Testis (tissue), 3 donors: Measurements from ENCODE around the gene RBM15. TPM values are rescaled to one million over a fixed set of nuclear protein-coding genes. Genes with fewer than 3 reads are reported as not detected.

Experiments used
- DNase-seq: peaks from one replicate; pipeline ENCODE4 v3.0.0-alpha.2; 2019
- H3K27ac ChIP-seq, 2 donors: fragments of 200-600 bp; sonication (generic); one replicate each; pipeline ENCODE4 v1.5.1; 2019
- H3K27me3 ChIP-seq: fragments of 200-600 bp; sonication (generic); one replicate; pipeline ENCODE4 v1.5.1; 2019
- H3K36me3 ChIP-seq: fragments of 200-600 bp; sonication (generic); one replicate; pipeline ENCODE4 v1.5.1; 2017; ENCODE audit warnings: low read depth; ENCODE audit errors: missing control alignments
- H3K4me1 ChIP-seq: fragments of 200-600 bp; sonication (generic); one replicate; pipeline ENCODE4 v1.5.1; 2019
- H3K4me3 ChIP-seq, 2 donors: fragments of 200-600 bp; sonication (generic); one replicate each; pipeline ENCODE4 v1.5.1; 2017 to 2019
- H3K9me3 ChIP-seq: fragments of 200-600 bp; sonication (generic); one replicate; pipeline ENCODE4 v1.5.1; 2017
- POLR2A ChIP-seq: fragments of 450-650 bp; IDR thresholded peaks from one replicate; pipeline ENCODE4 v1.6.1; 2017; ENCODE audit warnings: antibody characterized with exemption, mild to moderate bottlenecking, moderate library complexity
- WGBS, 2 donors: methylation state at CpG; one replicate each; pipeline ENCODE4 v1.1.5; 2018; 5-methylcytosine and 5-hydroxymethylcytosine counted together
- intact Hi-C: fragments of 100-400 bp; cut with DNase I; formaldehyde crosslinking; loops from one replicate; pipeline ENCODE4 v1.15.1; 2023; ENCODE audit warnings: low total_unique reads
- polyA plus RNA-seq: library from polyadenylated mRNA; stranded (reverse); fragments of 350-450 nt; fragmentation: Illumina TruSeq; extraction: RNeasy Lipid Tissue Mini Kit (QIAGEN cat#74804); gene quantifications from one replicate; pipeline ENCODE4 v1.2.3, GENCODE V29; 2014; ENCODE audit warnings: low read depth, low replicate concordance; ENCODE audit not compliant: insufficient read depth
- total RNA-seq, 2 donors: library from RNA; depleted of rRNA; stranded (reverse); fragments of >200 nt; gene quantifications; one replicate each; pipeline ENCODE4 v1.2.3, GENCODE V29; 2016
- TF ChIP-seq, protein P1 (sequence below), 3 experiments: fragments of 450-650 bp in 2 of 3; fragments of 200-600 bp in 1 of 3; sonication (generic) in 1 of 3; IDR thresholded peaks; one replicate each; pipeline ENCODE4 v1.5.1; 2016 to 2019; ENCODE audit warnings: antibody characterized with exemption in 3 of 3, mild to moderate bottlenecking in 2 of 3, moderate library complexity in 1 of 3

RBM15 gene
- total and polyA plus RNA-seq, 3 donors from 2014 or later, result 22.2 to 80.2 (median 72.8) TPM

DNA sequence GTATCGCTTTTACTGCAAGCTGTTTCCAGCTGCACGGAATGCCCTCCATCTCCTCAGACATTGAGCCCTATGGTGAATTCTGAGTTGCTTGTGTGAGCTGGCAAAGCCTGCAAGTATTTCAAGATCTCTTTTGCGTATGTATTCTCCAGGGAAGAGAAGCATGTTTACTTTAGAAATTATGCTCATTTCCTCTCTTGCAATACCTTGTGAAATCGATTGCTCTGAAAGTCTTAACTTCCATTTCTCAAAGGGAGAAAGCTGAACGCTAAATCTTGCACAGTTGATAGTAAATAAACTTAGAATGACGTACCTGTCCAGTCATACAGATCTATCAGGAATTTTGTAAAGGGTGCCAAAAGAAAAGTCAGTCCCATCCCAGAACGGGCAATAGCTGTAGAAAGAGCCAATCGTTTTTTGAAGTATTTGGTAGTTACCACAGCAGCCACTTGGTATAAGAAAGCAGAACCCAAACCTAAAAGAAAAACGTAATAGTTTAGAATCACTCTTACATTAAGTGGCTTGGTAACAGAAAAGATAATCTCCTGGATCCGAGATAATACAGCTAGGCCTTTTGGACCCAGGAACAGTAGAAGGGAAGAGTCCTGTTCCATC is 41.6 kb downstream of the RBM15 start:
- WGBS, 2 donors, result 89% methylated on average over 10 of the region's 10 CpGs
- Histone ChIP-seq H3K27ac (no peak overlapping the region), H3K27me3 (no peaks in the 10 kb centered on the region), H3K4me1 (no peaks in the 10 kb centered on the region), H3K4me3 (no peak overlapping the region), H3K36me3 (no peaks in the 10 kb centered on the region), H3K9me3 (no peaks in the 10 kb centered on the region)
- no peak for TF ChIP-seq POLR2A
- TF ChIP-seq, protein P1, sequence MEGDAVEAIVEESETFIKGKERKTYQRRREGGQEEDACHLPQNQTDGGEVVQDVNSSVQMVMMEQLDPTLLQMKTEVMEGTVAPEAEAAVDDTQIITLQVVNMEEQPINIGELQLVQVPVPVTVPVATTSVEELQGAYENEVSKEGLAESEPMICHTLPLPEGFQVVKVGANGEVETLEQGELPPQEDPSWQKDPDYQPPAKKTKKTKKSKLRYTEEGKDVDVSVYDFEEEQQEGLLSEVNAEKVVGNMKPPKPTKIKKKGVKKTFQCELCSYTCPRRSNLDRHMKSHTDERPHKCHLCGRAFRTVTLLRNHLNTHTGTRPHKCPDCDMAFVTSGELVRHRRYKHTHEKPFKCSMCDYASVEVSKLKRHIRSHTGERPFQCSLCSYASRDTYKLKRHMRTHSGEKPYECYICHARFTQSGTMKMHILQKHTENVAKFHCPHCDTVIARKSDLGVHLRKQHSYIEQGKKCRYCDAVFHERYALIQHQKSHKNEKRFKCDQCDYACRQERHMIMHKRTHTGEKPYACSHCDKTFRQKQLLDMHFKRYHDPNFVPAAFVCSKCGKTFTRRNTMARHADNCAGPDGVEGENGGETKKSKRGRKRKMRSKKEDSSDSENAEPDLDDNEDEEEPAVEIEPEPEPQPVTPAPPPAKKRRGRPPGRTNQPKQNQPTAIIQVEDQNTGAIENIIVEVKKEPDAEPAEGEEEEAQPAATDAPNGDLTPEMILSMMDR (IDR thresholded peaks at IDR 0.05), result no peak
- intact Hi-C loops, result no loop called here
- DNase-seq, result no peak

DNA sequence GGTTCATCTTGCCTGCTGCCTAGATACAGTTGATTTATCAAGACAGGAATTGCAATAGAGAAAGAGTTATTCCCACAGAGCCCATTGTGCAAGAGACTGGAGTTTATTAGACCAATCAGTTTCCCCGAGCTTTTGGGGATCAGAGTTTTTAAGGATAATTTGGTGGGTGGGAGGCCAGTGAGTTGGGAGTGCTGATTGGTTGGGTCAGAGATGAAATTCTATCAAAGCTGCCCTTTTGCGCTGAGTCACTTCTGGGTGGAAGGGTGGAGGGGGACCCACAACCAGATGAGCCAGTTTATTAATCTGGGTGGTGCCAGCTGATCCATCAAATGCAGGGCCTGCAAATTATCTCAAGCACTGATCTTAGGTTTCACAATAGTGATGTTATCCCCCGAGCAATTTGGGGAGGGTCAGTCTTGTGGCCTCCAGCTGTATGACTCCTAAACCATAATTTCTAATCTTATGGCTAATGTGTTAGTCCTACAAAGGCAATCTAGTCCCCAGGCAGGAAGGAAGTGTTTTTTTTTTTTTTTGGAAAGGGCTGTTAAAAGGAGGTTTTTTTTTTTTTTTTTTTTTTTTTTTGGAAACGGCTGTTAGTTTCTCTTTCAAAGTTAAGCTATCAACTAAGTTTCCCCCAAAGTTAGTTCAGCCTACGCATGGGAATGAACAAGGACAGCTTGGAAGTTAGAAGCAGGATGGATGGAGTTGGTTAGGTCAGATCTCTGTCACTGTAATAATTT is 44.2 kb downstream of the RBM15 start:
- TF ChIP-seq, protein P1 (IDR thresholded peaks at IDR 0.05), result no peak
- no peak for TF ChIP-seq POLR2A
- intact Hi-C loops, result no loop called here
- WGBS, 2 donors, result 66 to 71% methylated on average over 5 of the region's 5 CpGs
- no peak overlapping the region for H3K4me3 ChIP-seq
- no peak for DNase-seq
- H3K27ac ChIP-seq, result no peak overlapping the region
- no peaks in the 10 kb centered on the region for H3K4me1 ChIP-seq
- no peaks in the 10 kb centered on the region for H3K36me3 ChIP-seq
- H3K27me3 ChIP-seq, result no peaks in the 10 kb centered on the region
- H3K9me3 ChIP-seq, result no peaks in the 10 kb centered on the region

DNA sequence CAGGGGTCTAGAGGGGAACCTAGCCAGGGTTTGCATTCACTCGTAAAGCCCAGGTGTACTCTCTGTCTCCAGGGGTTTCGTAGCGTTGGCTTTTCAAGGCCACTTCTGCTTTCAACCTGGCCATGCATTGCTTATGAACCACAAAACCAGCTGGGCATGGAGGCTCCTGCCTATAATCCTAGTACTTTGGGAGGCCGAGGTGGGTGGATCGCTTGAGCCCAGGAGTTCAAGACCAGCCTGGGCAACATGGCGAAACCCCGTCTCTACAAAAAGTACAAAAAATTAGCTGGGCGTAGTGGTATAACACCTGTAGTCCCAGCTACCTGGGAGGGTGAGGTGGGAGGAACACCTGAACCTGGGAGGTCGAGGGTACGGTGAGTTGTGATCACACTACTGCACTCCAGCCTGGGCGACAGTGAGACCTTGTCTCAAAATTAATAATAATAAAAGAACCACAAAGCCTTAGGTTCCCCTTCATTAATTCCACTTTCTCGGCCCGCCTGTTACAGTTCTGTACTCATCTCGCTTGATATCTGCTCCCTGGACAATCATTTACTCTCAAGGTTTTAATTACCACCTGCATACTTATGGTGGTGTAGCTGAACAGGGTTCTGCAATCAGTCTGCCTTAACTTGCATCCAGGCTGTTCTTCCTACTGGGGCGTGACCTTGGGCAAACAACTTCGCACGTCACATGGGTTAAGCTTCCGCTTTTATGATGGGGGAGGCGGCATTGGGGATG is 45.6 kb downstream of the RBM15 start:
- H3K4me1 ChIP-seq, result no peaks in the 10 kb centered on the region
- no peaks in the 10 kb centered on the region for H3K36me3 ChIP-seq
- no peaks in the 10 kb centered on the region for H3K27me3 ChIP-seq
- no peak overlapping the region for H3K27ac ChIP-seq
- DNase-seq, result no peak
- H3K4me3 ChIP-seq, result no peak overlapping the region
- H3K9me3 ChIP-seq, result no peaks in the 10 kb centered on the region
- intact Hi-C loops, result no loop called here
- no peak for TF ChIP-seq POLR2A
- TF ChIP-seq, protein P1 (IDR thresholded peaks at IDR 0.05), result no peak
- WGBS, 2 donors, result 90 to 92% methylated on average over 19 of the region's 19 CpGs

DNA sequence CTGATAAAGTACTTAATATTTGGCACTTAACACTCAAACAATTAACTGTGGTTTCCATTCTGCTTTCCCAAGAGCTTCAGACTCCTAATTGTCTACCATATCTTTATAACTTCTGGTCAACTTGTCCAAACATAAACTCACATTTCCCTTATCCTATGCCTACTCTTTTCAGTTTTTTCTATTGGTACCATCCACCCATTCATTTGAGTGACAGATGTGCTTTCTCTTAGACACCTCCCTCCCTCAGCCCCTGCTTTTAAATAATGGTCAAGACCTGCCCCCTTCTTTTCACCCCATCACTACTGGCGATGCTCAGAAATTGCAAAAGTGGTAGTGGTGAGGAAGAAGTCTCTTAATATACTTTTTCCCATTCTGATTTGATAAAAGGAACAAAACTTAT is 46.2 kb downstream of the RBM15 start:
- no peaks in the 10 kb centered on the region for H3K36me3 ChIP-seq
- no peak for TF ChIP-seq POLR2A
- TF ChIP-seq, protein P1 (IDR thresholded peaks at IDR 0.05), result no peak
- DNase-seq, result no peak
- 96 to 100% methylated on average over 1 of the region's 1 CpG for WGBS, 2 donors
- intact Hi-C loops, result no loop called here
- H3K4me1 ChIP-seq, result no peaks in the 10 kb centered on the region
- H3K27ac ChIP-seq, result no peak overlapping the region
- H3K27me3 ChIP-seq, result no peaks in the 10 kb centered on the region
- no peaks in the 10 kb centered on the region for H3K9me3 ChIP-seq
- no peak overlapping the region for H3K4me3 ChIP-seq
